ENCODE results near the gene INPP5K. TPM values are rescaled to one million over a fixed set of nuclear protein-coding genes. Genes with fewer than 3 reads are reported as not detected.

The INPP5K gene
- total RNA-seq, 1 experiment from 2014 or later: 20.9 TPM

GRCh38 chr17:1506649-1507267 is 9.7 kb downstream of the INPP5K start:
- DNase-seq (ENCODE audit: low read depth): no peak

DNA sequence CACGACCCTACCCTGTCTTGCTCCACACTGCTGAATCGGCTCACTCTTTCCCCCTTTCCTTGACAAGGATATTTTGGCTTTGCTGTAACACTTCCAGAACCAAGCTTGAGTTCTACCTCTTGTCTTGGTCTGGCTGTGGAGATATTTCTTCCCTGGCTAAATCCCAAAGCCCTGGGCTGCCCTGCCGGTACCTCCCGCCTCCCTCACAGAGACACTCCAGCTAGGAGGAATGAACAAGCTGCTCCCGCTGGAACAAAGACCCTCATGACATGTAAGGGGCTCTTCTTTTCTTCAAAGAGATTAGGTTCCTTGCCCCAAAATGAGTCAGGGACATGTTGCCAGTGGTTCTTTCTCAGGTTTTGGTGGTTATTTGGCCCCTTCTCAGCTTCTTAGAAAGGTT is 10.8 kb downstream of the INPP5K start:
- no peak for DNase-seq (ENCODE audit: low read depth)

DNA sequence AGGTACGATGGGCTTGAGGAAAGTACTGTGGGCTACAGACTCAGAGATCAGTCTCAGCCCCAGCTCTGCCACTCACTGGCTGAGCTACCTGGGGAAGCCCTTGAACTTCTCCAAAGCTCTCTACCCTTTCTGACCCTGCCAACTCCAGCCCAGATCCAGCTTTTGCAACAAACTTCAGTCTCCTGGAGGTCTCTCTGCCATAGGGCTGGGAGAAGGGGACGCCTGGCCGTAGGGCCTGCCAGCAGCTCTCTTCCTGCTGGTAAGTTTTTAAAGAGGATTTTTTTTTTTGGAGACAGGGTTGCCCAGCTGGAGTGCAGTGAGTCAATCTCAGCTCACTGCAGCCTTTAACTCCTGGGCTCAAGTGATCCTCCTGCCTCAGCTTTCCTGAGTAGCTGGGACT is 11.5 kb downstream of the INPP5K start:
- DNase-seq (ENCODE audit: low read depth): no peak

- no peak for DNase-seq (ENCODE audit: low read depth)
Measured at GRCh38 chr17:1503699-1504098, 12.7 kb downstream of the INPP5K start.

GRCh38 chr17:1498869-1499268 is 17.5 kb downstream of the INPP5K start:
- no peak for DNase-seq (ENCODE audit: low read depth)

DNA sequence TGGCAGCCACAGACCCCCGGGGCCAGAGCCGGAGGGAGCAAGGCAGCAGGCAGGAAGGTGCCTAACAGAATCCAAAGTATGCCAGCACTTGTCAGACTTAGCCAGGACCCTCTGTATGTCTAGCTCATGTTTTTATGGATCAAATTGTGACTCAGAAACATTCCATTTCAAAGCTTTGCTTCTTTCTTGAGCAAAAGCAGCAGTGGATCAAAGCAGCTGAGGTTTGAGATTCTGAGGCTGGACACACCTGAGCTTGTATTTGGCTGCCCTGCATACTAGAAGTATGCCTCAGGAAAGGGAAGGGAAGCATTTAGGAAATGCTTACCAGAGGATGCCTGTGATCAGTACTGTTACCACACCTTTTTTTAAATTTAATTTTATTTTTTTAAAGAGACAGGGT is 18.2 kb downstream of the INPP5K start:
- DNase-seq (ENCODE audit: low read depth): no peak

DNA sequence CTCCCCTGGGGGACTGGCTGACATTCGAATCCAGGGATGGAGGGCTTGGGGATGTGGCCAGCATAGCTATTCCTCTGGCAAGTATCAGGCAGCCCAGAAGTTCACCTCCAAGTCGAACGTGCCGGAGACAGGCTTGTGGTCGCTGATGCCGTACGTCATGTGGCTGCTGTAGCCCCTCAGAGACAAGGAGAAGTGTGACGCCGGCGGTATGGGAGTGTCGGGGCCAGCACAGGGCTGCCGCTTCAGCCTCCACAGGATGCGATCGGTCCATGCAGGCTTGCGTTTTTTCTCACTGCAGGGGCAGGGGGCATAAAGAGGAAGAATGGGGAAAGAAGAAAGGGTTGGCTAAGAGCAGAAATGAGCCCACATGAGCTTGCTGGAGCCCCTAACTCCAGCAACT is 18.6 kb downstream of the INPP5K start:
- no peak for DNase-seq (ENCODE audit: low read depth)

DNA sequence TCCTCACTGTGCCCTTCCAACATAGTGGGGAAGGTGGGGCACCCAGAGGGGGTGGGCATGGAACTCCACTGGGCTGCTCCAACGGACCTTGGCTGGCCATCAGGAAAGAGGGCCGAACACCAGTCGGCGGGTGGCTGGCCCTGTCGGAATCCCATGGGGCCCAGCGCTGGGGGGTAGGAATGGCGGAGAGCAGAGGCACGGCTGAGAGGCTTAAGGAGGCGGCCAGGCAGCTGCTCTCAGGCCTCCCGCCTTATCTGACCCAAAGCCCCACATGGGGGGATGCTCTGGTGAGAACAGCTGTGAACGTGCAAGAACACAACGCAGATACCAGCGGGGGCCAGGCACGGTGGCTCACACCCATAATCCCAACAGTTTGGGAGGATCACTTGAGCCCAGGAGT is 19.5 kb downstream of the INPP5K start:
- no peak for DNase-seq (ENCODE audit: low read depth)

- DNase-seq (ENCODE audit: low read depth): no peak
Measured at GRCh38 chr17:1495265-1495989, 21.0 kb downstream of the INPP5K start.

DNA sequence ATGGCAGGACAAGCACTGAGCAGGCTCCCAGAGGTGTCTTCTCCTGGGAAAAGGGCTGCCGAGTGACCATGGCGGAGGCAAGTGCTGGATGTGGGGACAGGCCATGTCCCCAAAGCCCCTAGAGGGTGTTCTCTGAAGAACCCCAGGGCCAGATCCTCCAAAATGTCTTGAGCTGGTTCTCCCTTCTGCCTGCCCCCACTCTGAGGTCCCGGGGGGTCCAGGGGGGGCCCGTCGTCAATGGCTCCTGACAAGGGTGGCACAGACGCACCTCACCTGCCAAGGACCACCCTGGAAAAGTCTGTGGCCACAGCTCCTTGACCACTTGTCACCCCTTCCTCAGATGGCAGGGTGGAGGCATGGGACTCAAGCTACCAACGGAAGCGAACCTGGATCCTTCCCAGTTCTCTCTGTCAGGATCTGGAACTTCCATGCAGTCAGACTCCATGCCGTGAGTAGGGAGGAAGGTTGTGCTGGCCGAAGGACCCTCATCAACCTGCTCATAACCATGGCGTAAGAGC is 21.6 kb downstream of the INPP5K start:
- DNase-seq (ENCODE audit: low read depth): no peak

DNA sequence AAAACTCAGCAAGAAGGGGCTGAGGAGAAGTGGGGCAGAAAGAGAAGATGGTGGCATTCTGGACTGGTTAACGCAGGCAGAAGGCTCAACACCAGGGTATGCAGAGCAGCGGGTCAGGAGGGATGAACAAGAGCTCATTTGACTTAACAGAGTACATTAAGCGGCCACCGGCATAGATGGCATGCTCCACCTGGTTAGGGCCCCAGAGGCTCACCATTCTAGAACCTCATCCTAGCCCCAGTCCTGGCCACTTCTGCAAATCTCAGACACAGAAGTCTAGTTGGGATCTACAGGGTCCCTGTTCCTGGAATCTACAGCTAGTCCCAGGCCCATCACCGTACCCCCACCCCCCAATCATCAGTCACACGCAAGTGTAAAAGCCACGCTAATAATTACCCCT is 22.2 kb downstream of the INPP5K start:
- no peak for DNase-seq (ENCODE audit: low read depth)

DNA sequence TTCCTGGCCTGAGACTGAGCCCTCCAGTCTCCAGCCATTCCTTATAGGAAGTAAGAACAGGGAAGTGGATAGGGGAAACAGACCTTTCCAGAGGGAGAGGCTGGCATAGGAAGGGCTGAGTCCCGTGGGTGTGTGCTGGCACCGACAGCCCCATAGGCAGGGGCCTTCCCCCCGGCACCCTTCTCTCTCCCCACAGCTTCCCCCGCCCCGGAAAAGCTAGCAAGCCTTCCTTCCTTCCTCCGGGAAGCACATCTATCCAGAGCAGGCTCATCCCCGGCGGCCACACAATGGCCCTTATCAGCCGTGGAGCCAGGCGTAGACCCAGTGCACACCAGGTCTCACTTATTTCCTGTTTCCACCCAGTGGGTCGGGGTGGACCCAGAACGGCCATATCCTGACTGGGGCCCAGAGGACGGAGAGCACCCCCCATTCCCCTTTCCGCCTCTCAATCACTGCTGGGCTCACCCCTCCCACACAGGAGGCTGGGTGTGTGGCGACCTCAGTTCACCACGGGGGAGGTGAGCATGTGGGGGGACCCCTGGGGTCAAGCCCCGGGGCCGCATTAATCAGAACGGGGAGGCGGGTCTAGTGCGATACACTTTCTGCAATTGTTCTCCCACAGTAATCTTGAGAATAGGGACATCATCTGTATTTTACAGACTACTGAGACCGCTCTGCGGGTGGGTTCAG is 23.0 kb downstream of the INPP5K start:
- no peak for DNase-seq (ENCODE audit: low read depth)

DNA sequence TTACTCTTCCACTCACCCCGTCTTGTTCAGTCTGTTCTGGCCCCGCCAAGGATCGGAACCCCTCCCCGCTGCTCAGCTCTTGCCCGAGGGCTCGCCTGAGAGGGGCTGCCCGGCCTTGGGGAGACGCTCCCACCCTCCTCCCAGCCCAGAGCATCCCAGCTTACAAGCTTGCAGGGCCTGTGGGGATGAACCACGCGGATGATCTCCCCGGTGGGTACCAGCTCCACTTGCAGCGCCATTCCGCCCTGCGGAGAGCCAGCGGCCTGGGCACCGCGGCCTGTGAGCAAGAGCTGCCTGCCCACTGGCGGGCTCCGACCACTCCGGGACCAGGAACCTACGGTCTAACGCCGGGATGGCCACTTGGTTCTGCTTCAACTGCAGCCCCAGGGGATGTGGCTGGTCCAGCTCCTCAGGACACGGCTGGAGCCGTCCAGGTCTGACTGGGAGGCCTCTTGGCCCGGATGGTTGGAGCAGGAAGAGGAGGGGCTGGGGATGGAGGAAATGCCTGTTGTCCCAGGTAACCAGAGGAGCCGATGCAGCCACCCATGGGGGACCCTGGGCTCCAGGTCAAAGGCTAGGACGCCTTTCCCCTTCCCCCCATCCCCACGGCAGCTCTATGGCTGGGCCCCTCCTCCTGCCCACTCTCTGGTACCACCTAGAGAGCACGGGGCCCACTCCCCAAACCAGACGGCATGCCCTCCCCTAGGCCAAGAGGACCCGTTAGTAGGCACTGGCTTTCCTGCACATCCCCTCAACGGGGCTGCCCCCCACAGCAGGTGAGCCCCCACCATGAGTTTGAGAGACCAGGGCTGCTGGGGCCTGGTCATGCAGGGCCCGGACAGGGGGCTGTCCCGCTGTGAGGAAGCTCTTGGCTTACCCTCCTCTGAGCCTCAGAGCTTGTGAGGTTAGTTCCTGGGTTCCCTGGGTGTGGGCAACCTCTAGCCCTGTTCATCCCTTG is 23.9 kb downstream of the INPP5K start, which contains the start of gene MYO1C:
Gene MYO1C (minus strand): TSS at position 438 of the 958 bp plus-strand sequence. CDS start 199 bp downstream, at position 239.
- DNase-seq (ENCODE audit: low read depth): no peak

DNA sequence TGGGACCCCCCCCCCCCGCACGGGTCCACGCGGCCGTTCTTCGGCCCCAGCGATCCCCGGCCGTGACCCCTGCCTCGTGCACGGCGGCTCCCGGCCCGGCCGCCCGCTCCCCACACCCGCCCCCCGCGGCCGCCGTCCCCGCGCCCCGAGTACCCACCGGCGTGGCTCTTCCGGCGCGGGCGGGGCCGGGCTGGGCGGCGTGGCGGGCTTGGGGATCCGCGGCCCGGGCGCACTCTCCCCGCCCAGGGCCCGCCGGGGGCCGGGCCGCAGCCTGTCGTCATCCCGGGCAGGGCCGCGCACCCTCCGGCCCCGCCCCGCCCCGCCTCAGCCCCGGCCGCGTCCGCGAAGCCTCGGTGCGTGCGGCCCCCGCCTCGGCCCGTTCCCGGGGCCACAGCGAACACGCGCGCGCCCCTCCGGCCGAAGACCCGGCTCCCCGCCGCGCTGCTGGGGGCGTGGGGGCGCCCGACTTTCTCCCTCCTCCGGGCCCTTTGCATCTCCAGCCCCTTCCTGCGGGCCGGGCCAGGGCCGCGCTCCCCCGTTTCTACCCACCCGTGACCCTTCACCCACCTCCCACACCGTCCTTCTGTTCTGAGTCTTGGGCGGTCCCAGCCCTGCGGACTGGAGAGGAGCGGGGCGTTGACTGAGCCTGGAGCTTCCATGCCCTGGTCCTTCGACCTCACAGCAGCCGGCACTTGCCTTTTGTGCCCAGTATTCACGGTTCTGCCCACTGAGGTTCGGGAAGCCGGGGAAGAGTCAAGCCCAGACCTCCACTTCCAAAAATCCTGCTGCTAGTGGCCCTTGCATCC is 24.8 kb downstream of the INPP5K start:
- peak; percentile 62 for DNase-seq (ENCODE audit: low read depth)

GRCh38 chr17:1490643-1491442 is 25.6 kb downstream of the INPP5K start:
- DNase-seq (ENCODE audit: low read depth): peak; percentile 45

GRCh38 chr17:1488826-1489270 is 27.6 kb downstream of the INPP5K start:
- DNase-seq (ENCODE audit: low read depth): no peak

DNA sequence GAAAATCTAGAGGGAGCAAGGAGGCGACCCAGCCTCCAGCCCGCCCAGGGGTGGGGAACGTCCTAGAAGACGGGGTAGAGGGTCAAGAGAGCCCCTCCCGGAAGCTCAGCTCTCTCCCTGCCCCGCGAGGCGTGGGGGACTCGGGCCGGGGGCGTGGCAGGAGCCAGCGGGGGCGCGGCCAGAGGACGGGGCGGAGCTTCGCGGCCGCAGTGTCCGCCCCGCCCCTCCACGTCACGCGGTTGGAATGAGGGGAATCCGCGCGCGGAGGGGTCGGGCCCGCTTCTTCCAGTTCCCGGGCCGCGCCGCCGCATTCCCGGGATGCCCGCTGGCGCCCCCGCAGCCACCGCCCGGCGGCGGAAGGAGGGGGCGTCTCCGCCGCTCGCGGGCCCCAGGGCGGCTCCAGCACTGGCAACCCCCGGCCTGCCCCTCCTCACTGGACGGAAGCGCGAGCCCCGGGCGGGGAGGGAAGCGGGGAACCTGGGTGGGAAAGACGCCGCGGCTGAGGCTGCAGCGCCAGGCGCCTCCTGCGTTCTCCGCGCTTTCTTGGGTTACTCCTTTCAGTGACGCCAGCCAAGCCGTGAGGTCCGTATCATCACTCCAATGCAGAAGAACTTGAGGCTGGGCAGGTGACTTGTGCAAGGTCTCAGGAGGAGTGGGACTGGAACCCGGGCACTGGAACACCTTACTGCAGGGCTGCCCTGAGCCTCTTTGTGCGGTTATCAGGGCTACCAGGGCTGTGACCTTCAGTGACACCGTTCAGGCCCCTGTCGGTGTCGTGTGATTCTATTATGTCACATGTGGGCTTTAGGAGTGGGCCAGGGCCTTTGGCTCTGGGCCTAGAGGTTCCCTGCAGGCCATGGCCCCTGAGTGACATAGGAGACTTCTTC is 28.2 kb downstream of the INPP5K start:
- peak; percentile 77 for DNase-seq (ENCODE audit: low read depth)

DNA sequence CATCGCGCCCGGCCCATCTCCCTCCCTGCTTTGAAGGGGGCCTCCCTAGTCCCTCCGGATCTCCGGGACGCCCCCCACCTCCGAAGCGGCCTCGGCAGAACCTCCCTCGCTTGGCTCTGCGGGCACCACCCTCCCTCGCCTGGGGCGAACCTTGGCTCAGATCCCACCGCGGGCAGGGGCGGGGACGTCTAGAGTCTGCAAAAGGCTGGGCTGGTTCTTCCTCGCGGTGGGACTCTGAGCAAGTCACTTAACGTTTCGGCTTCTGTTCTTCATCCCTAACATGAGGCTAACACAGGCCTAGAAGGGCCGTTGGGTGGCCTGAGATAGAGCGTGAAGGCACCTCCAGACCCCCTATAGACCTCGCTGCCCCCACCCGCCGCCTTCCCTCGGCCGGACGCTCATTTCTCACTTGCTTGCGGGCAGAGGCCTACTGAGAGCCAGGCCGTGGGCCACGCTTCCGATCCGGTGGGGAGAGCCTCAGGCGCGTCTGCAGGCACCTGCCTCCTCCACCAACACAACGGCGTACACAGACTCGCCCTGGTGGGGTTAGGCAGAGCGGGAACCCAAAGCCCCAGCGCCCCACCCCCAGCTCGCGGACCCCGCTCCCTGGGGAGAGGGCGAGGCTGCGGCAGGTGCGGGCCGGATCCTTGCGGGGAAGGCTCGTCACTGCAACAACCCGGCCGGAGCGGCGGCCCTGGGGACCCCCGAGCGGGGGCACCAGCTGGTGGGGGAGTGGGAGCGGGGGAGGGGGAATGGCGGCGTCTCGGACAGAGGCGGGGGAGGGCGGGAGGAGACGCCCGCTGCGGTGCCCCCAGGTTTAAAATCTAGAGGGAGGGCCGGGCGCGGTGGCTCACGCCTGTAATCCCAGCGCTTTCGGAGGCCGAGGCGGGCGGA is 29.4 kb downstream of the INPP5K start:
- DNase-seq (ENCODE audit: low read depth): peak; percentile 26
